MV-4-11 (cell line): ENCODE data around the gene SEBOX.
"Not testable (repeated sequence)": the region's sequence is repeated elsewhere in the genome, so short reads cannot be mapped to it uniquely, and the experiment has no call there.

ENCODE experiments used
- DNase-seq: peaks from one replicate; lab custom pipeline; 2025; lab: John Stamatoyannopoulos, UW

The SEBOX gene

DNA sequence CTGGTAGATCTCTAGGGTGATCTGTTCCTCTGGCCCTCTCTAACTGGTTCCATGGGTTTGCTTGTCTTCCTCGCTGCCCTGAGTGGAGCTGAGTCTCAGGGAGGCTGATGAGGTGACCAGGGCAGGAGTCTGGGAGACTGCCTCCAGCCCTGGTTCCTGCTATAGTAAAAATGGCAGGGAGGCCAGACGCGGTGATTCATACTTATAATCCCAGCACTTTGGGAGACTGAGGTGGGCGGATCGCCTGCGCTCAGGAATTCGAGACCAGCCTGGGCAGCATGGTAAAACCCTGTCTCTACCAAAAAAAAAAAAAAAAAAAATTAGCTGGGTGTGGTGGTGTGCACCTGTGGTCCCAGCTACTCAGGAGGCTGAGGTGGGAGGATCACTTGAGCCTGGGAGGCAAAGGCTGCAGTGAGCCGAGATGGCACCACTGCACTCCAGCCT is 26.2 kb downstream of the SEBOX start:
- not testable (repeated sequence) for DNase-seq

DNA sequence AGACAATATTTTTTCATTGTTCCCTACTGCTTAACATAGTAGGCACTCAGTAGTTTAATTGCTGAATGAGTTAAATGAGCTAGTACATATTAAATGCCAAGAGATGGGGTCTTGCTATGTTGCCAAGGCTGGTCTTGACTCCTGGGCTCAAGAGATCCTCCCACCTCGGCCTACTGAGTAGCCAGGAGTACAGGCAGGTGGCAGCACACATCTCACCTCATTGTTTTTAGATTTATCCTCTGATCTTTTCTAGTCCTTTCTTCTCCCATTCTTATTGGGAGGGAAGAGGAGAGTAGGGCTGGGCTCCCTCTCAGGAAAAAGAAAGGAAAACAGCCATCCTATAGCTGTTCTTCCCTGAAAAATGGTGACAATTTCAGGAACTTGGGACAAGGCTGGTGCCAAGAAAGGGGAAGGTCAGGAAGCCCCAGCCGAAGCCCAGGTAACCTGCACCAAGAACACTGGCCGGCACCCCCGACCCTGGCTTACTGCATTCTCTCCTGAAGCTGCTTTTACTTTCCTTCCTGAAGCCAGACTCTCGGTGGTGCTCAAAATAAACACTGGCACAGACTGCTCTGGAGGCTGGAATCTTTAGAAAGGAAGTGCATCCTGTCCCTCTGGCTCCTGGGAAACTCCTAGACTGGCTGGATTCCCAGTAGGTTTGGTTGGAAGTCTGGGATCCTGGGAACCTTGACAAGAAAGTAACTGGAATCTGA is 26.8 kb downstream of the SEBOX start:
- no peak for DNase-seq

DNA sequence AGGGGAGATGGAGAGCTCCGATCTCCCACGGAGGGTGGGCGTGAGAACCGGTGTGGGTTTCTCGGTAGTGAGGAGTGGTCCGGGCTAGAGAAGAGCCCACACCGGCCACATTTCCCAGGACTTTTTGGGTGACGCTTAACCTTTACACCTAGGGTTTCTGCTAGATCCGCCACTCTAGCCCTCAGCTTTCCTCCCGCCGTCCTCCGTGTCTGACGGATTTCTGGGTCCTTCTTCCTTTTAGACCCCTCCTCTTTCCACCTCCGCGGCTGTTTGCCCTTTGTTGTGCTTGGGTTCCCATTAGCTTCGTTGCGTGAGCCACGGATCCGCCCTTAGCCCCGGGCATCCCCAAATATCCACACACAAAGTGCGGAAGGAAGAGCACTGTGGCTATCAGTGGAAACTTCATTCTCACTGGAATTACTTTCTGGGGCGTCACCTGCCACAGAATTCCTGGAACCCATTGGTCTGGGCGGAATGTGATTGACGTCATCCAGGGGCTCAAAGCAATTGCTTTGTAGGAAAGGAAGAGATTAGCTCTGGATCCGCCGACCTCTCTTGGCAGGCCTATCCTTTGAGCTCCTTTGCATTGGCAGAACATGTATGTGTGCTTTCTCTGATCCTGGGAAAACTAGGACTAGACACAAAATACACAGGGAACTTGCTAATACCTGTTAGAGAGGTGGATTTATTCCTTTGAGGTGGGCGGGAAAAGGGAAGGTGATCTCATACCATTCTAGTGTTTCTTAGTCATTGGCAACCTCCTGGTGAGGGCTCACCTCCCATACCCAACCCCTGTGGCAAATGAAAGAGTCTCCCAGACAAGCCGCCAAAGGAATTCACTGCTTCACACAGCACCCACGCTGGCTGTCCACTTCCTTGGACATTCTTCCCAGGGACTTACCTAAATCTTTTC is 28.8 kb downstream of the SEBOX start:
- DNase-seq: no peak

DNA sequence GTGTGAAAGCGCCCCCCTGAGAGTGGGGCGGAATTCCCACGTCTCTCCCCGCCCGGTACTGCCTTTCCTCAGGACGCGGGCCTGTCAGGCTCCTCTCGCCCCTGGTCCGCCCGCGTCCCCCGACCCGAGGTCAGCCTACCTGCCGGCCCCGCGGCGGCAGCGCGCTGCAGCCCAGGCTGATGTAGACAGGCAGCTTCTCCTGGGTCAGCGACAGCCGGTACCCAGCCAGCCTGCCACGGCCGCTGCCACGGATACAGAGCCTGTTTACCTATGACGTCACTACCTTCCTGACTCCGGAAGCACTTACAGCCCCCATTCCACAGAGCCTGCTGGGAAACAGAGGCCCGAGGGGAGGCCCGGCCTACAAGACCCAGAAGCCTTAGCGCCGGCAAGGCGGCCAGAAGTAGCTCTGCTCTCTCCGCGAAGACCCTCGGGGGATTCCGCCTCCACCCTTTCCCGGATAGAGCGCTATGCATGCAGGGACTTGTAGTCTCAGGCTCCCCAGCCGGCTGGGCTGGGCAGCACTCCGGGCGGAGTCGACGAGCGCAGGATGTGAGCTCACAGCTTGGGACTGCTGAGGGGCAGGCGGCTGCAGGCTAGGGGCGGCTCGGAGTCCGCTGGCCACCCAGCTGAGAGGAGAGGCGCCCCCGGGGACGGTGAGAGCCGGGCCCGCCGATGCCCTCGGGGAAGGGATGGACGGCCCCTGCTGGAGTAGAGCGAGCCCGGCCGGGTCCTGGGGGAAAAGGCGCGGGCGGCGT is 29.6 kb downstream of the SEBOX start, which contains the start of the genes IFT20 and TNFAIP1:
Gene IFT20 (minus strand): TSS at position 272 of the 758 bp plus-strand sequence. CDS start 3,487 bp downstream, outside the sequence.
Gene TNFAIP1 (plus strand): TSS at position 561 of the 758 bp plus-strand sequence. CDS start 3,761 bp downstream, outside the sequence.
- peak; percentile 99 for DNase-seq

DNA sequence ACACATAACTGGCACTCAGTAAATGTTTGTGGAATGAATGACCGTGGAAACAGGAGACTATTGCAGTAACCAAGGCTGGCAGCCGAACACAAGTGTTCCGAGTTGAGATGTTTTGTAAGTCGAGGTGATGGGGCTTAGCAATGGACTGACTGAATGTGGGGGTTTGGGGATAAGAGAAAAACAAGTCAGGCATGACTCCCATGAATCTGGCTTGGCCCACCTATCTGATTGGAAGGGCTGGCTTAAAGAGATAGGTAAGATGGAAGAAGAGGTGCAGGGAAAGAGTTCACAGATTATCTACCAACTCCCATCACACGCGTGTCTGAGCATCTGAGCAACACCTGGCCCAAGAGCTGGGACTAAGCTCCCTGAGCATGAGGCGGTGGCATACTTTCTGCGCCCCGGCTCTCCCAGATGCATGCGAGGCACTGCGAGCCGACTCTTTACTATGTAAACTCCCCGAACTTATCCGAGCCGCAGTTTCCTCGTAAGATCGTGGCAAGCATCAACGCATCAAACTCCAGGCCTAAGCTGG is 30.3 kb downstream of the SEBOX start:
- DNase-seq: no peak

DNA sequence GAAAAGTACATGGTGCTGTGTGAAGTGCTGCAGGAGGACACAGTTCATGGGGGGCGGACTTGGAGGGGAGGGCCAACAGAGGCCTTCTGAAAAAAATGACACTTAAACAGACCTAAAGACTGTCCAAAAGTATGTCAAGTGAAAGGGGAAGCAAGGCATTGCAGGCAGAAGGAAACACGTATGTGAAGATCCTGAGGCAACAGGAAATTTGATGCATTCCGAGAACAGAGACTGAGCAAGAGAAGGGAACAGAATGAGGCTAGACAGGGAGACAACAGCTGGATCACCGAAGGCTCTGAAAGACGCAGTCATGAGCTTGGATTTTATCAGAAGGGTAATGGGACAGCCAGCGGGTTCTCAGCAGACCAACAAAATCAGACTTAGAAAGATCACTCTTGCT is 30.8 kb downstream of the SEBOX start:
- DNase-seq: peak; percentile 64

DNA sequence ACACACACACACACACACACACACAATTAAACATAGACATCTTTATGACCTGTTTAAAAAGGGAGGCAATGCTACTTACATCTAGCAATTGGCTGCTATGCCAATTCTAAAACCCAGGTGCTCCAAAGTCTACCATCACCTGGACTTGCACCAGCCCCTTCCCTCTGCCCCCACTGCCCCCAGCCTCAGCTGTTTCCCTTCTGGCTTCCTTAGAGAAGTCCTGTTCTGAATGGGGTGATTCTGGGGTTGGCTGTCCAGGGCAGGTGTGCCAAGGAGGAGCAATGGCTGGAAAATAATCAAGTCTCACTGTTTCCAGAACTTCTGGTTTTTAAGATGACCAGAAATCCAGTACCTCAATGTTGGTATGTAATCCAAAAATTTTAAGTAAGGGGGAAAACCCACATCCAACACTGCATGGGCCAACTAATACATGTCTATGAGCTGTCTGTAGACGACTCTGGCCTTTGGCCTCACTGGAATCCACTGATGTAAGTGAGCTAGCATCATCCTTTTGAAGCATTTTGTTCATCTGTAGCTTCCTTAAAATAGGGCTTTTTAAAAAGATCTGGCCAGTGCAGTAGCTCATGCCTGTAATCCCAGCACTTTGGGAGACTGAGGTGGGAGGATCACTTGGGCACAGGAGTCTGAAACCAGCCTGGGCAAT is 31.8 kb downstream of the SEBOX start:
- no peak for DNase-seq

DNA sequence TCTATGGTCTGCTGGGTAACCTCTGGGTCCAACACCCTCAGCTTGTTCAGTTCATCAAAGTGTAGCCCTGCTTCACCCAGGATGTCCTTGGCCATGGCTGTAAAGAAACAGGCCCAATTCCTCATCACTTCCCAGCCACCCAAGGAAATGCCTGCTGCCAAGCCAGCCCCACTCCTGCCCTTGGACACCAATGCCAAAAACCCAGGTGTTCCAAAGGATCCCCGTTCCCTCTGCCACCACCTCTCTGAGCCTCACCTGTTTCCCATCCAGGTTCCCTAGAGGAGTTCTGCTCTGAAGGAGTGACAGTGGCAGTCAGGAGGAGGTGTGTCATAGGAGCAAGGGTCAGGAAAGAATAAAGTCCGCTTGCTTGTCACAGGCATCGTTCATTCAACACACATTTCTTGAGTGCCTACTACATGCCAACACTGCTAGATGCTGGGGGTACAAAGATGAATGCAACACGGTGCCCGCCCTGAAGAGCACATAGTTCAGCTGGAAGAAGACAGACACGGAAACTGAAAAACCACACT is 33.0 kb downstream of the SEBOX start:
- no peak for DNase-seq

DNA sequence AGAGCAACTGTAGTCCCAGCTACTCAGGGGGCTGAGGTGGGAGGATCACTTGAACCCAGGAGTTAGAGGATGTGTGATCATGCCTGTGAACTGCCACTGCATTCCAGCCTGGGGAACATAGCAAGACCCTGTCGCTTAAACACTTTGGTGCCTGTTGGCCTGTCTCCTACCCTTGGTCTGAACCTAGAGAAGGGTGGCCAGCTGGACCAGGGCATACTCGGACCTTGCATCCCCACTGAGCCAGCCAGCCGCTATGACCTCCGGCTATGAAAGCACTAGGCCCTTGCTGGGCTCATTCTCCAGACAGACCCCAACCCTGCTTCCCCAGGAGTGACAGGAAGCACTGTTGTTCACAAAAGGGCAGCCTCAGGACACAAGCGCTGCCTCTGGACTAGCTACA is 34.3 kb downstream of the SEBOX start:
- no peak for DNase-seq

DNA sequence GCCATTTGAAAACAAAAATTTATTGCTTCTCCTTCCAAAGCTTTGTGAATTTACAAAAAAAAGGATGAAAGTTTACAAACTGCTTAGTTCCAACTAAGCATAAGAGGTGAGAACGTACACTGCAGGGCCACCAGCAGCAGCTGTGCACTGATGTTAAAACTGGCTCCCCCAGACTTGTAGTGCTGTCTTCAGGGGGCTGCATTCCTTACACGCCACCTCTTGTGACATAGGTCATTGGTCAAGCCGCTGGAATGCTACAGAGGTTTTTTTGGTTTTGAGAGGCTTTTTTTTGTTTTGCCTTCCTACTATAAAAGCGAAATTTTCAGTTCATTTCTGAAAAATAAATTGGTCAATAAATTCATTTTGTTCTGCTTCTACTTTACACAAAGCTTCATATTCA is 36.7 kb downstream of the SEBOX start:
- DNase-seq: no peak

DNA sequence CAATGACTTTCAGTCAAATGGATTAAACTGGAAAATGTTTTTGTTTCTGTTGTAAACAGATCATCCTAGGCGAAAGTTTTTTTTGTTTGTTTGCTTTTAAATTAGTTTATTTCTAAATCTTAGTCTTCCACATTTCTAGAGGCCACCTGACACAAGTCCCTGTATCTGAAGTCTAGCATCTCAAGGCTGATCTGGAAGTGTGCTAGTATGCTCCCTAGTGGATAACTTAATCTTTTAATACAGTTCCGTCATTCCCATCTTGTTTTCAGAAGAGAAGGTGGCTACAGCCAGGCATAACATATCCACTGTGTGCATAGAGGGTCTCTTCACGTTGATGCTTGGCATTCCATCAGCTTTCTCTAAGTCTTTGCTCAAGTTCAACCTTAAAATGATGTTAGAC is 37.3 kb downstream of the SEBOX start:
- DNase-seq: no peak

DNA sequence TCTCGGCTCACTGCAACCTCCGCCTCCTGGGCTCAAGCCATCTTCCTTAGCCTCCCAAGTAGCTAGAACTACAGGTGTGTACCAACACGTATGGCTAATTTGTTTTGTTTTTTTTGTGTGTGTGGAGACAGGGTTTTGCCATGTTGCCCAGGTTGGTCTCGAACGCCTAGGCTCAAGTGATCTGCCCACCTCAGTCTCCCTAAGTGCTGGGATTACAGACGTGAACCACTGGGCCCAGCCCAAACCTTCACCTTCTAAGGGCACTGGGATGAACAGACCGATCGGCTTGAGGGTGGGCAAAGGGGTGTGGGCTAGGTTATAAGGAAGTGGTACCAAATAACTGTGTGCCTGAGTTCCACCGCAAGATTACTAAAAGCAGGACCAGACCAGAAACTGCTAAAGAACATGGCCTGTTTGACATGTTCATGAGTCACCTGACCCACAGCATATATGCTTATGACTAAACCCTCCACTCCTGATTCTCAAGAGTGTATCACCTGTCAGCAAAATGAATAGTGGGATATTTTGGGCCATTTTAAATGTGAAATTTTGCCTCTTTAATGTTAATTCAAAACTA is 37.9 kb downstream of the SEBOX start:
- no peak for DNase-seq

DNA sequence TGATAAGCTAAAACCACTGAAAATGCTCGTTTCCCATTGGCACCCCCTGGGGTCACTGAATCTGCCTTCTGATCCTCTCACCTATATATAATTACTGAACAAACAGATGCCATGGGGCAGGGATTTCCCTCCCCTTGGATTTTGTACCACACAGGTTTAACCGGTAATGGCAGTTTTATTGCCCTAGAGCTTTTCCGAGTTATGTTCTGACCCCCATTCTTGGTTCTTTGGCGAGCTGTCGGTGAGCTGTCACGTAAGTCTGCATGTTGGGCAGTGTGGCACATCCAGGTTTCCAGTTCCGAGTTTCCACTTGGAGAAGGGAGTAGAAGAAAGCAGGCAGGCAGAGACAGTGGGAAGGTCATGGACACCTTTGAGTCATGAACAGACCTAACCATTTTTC is 38.9 kb downstream of the SEBOX start:
- DNase-seq: no peak

DNA sequence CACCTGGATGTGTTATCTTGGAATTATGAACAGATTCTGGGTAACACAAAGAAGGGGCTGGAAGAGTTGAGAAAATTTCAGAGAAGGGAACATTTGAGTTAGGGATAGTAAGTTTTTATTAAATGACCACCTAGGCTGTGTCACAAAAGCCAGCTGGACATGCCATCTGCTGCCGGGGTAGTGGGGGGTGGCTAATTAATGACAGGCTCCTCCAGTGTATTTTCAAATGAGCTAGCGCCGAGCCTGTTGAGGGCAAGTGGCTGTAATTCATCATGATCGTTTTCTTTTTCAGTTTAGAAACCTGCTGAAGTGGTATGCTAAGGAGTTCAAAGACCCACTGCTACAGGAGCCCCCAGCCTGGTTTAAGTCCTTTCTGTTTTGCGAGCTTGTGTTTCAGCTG is 39.8 kb downstream of the SEBOX start:
- no peak for DNase-seq

DNA sequence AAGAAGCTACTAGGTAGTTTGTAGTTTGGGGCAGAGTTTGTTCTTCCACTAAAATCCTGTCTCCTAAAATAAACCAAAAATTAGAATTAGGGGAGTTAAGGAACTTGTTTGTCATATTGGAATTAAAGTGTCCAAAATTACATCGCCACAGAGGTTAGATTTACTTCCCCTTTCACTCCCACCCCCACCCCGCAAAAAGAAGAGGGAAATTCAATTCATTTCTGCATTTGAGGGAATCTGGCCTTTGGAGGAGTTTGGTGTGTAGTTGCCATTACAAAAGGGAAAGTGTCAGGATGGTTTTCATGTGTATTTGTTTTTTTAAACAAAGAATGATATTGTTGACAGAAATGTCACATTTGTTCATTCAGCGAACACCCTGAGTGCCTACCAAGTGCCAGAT is 40.2 kb downstream of the SEBOX start:
- DNase-seq: peak; percentile 64

DNA sequence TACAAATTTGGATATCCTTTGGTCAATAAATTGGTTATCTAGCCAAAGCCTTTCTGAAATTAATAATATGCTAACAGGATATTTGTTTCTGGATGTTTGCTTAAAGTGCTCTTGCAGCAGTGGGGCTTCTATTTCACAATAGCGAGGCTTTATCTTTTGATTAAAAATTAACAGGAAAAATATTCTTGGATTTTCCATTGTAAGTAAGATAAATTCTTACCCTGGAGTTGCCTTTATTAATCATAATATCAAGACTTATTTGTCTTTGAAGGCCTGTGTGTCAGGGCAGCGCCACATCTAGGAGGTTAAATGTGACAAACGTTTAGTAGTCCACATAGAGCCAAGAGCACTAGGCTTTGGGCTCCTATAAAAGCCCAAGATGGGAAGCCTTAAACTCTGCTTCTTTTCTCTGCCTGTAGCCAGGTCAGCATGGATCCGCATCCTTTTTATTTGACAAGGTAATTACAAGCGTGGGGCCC is 40.7 kb downstream of the SEBOX start:
- DNase-seq: no peak

DNA sequence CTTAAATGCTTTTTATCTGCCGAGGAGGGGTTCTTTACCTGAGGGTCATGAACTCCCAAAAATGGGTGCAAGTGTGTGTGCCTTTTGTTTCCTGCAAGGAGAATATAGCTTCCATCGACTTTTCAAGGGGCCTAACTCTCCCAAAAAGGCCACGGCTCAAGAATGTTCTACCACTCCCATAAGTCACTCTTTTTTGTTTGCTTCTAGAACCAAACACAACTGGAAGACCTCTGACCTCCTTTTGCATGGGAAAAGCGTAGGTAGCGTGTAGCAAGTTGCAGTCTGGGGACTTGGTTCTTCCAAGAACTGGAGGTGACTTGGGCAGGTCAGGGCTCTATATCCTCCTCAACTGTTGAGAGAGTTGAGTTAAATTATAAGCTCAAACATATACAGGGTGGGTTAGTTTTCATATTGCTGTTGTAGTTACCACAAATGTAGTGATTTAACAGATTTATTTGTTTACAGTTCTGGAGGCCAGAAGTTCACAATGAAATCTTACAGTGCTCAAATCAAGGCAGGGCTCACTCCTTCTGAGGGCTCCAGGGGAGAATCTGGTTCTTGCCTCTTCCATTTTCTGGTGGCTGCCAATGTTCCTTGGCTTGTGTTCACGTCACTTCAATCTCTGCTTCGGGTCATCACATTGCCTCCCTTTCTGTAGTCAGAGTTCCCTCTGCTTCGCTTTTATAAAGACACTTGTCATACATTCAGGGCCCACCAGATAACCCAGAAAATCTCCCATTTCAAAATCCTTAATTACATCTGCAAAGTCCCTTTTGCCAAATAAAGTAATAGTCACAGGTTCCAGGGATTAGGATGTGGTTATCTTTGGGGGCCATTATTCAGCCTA is 44.6 kb downstream of the SEBOX start:
- no peak for DNase-seq

DNA sequence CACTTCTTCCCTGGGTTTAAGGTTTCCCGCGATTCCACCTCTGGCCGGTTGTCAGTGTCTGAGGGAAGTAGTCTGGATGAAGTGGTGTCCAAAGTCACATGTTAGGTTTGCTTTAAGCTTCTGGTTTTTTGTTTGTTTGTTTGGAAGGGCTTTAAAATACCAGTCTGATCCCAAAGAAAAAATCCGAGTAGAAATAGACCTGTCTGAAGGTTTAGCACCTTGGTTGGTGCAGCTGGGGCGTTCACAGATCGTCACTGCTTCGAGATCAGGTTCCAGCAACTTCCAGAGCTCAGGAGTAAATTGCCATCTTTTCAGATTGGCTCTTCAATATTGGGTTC is 45.4 kb downstream of the SEBOX start:
- peak; percentile 34 for DNase-seq

DNA sequence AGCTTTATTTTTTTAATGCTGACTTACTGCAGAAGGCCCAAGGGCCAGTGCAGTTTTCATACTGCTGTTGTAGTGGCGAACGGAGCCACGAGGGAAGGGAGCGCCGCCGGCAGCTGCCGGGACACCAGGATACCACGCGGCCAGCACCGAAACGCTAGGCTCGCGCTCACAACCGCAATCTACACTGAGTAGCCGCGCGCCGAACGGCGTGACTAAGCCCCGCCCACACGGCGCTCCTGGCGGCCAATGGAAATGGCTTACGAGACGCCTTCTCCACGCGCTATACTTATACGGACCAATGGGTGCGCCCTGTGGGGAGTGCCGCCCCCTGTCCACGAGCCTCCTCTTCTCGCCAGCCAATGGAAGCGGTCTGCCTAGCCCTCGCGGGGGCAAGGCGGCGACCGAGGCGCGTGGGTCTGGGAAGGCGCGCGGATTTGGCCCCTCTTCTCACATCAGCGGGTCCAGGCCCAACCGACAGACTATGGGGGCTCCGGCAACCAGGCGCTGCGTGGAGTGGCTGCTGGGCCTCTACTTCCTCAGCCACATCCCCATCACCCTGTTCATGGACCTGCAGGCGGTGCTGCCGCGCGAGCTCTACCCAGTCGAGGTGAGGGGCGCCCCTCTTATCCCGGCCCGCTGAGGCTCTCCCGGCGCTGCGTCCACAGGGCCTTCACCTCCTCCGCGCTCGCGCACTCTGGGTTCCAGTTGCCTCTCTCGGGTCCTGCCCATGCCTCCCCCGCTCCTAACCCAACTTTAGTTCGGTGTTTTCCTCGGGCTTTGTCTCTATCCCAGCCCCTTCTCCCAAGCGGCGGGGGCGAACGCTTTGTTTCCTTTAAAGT is 46.0 kb downstream of the SEBOX start, which contains the start of gene TMEM97:
Gene TMEM97 (plus strand): TSS at position 442 of the 839 bp plus-strand sequence. CDS start 40 bp downstream, at position 482.
- peak; percentile 97 for DNase-seq
